GM18517 (cell line): Measurements from ENCODE around the gene SARDH.

Experiments used
- ATAC-seq: cut with Tn5 transposase; IDR thresholded peaks from one replicate; pipeline ENCODE4 v1.9.1; 2021; ENCODE audit warnings: mild to moderate bottlenecking, moderate library complexity; ENCODE audit not compliant: unreplicated experiment

SARDH gene, protein sequence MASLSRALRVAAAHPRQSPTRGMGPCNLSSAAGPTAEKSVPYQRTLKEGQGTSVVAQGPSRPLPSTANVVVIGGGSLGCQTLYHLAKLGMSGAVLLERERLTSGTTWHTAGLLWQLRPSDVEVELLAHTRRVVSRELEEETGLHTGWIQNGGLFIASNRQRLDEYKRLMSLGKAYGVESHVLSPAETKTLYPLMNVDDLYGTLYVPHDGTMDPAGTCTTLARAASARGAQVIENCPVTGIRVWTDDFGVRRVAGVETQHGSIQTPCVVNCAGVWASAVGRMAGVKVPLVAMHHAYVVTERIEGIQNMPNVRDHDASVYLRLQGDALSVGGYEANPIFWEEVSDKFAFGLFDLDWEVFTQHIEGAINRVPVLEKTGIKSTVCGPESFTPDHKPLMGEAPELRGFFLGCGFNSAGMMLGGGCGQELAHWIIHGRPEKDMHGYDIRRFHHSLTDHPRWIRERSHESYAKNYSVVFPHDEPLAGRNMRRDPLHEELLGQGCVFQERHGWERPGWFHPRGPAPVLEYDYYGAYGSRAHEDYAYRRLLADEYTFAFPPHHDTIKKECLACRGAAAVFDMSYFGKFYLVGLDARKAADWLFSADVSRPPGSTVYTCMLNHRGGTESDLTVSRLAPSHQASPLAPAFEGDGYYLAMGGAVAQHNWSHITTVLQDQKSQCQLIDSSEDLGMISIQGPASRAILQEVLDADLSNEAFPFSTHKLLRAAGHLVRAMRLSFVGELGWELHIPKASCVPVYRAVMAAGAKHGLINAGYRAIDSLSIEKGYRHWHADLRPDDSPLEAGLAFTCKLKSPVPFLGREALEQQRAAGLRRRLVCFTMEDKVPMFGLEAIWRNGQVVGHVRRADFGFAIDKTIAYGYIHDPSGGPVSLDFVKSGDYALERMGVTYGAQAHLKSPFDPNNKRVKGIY

DNA sequence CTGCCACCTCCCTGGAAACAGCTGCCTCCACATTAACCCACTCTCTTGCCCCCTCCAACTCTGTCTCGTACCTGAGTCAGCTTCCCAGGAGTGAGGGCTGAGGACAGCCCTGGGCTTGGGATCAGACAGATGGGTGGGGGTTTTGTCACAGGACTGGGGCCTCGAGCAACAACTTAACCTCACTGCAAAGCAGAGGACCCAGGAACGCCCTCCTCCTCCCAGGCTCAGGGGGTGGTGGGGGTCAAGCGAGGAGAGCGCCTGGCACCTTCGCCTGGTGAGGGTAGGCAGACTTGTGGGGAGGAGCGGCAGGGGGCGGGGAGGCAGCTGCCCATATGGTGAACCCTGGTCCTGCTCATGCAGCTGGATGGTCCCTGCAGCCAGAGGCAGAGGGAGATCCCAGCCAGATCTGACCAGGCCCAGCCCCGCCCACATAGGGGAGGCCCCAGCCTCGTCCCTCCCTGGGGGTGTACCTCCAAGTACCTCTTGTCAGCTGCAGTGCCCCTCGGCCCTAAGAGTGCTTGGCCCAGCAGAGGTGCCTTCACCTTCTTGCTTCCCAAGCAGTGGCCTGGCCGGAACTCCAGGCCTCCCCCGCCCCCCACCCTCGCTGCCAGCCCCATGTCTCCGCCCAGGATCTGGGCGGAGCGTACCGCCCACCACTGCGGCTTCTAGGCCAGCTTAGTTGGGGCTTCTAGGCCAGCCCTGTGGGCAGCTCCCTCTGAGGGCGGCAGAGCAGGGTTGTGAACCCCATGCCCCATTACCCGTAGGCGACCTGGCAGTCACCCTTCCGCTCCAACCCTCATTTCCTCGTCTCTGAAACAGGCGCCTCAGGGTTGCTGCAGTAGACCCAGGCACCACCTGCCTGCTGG lies at the start of gene SARDH:
Gene SARDH, minus strand, starts transcription at position 579 of the 866 bp plus-strand sequence. CDS start 4,179 bp downstream, outside the sequence.
- ATAC-seq, result no peak

DNA sequence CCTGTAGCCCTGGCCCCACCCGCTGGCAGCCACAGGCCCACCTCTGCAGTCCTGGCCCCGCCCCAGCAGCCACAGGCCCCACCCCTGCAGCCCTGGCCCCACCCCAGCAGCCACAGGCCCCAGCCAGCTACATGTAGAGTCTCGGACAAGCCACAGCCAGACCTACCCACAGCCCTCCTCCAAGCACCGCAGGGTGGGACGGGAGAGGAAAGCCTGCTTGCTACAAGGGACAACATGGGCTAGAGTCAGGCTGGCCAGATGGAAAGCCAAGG lies 49.5 kb upstream of the SARDH start:
- no peak for ATAC-seq

DNA sequence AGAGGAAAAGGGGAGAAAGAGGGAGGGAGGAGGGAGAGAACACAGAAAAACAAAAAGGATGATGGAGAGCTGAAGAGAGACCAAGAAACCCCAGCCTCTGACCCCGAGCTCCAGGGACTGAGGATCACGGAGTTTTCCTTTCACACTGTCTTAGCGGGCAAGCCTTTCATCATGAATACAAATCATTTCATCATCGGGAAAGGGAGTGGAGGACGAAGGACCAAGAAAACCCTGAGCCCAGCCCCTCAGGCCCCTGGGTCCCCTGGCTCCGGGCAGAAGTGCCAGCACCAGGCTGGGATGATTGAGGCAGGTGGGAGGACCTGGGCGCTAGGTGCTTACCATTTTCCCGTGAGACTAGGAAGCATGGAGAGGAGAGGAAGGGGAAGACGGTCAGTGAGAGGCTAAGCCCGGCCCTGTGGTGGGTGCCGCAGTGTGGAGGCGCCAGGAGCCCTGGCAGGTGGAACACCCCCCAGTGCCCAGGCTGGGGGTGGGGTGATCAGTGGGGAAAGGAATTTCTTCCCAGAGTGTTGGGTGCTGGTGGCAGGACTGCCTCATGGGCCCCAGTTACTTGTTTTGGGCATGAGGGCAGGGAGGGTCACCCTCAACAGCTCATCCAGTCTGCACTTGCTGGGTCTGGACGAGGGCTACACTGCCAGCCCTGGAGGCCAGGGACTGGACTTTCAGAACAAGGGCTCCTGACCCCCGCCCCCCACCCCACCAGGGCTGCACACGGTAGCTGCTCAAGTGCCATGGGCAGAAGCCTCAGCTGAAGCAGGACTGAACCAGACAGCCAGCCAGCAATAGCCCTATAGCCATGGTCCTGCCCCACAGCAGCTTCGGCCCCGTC lies 49.0 kb upstream of the SARDH start:
- ATAC-seq, result no peak

GRCh38 chr9:133786371-133786753 lies 48.2 kb upstream of the SARDH start:
- ATAC-seq, result no peak

DNA sequence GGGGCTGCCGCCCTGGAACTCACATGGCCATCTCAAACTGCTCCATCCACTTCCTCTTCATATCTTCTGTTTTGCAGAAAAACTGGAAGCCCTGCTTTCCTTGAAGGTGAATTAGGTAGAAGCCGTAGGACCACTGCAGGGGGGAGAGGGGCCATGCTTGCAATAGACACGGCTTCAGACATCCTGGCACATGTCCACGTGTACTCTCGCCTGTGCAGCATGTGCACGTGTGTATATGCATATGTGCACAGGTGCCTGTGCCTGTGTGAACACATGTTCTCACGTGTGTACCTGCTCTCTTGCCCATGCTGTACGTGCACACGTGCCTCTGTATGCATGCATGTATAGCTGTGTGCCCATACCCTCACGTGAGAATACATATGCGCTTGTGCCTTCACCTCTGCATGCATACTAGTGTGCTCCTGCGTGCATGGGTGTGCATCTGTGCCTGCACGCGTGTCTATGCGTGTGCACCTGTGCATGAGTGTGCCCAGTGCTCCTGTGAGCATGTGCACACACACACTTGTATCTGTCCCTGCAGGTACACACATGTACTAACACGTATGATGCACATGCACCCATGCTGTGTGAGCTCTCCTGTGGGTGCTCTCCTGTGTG lies 47.7 kb upstream of the SARDH start:
- no peak for ATAC-seq

- no peak for ATAC-seq
Measured at GRCh38 chr9:133784731-133785561, 46.8 kb upstream of the SARDH start.

DNA sequence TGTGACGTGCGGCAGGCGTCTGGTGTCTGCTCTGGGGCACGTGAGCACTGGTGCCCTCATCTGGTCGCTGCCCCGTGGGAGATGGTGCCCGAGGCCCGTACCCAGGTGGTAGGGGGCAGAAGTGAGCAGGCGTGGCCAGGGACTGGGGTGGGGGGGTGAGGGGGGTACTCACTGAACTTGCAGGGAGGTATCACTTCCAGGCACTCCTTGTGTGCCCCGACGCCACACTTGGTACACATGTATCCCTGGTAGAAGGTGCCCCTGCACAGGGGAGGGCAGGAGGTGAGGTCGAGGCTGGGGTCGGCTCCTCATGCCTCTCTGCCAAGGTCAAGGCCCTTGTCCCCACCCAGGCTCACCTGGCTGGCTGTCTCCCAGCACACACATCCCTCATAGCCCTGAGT lies 45.2 kb upstream of the SARDH start:
- ATAC-seq, result no peak

- ATAC-seq, result no peak
Measured at GRCh38 chr9:133782157-133783130, 44.3 kb upstream of the SARDH start.

DNA sequence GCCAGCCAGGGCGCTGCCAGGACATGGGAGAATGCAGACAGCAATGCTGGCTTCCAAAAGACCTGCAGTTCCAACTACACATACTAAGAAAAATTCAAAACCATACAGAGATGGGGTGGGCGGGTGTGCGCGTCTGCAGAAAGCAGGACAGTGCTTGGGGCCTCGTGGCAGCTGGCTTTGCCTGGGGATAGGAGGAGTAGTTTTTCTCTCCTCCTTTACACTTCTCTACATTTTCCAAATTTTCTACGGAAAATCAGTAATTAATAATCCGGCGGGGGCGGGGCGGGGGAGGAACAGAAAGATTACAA lies 43.6 kb upstream of the SARDH start:
- ATAC-seq, result no peak

- no peak for ATAC-seq
Measured at GRCh38 chr9:133780962-133781827, 43.0 kb upstream of the SARDH start.

- no peak for ATAC-seq
Measured at GRCh38 chr9:133780404-133780945, 42.3 kb upstream of the SARDH start.

DNA sequence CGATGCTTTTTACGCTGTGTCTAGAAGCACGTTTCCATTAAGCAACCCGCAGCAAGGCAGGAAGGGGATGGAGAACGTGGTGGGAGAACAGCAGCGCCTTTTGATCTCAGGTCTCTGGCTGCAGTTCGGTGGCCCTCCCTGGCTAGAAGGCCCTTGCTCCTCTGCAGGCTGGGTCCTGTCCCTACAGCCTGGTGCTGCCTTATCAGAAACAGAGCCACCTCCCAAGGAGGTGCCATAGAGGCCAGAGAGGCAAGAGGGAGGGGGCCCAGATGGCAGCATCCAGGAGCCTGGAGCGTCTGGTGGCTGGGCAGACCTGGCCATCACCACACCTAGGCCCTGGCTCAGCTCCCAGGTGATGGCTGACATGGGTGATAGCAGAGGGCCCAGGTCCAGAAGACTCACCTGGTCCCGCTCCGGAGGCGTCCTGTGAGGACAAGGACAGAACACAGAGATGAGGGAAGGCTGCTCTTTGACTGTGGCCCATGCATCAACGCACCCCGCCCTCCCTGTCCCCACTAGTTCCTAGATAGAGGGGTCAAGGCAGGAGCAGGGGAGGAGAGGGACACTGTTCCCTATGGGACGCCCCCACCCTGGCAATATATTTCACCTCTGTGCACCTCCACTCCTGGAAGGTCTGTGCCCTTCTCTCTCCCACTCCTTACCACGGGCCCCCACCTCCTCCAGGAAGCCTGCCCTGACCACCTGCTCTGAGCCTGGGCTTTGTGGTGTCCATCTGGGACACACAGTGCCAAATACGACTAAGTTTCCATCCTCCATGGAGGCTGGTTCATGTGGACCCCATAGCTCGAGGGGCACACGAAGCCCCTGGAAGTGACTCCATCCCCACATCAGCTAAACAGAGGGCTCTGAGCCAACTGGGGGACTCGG lies 41.6 kb upstream of the SARDH start:
- no peak for ATAC-seq

- ATAC-seq, result no peak
Measured at GRCh38 chr9:133779081-133779480, 40.9 kb upstream of the SARDH start.

- ATAC-seq, result no peak
Measured at GRCh38 chr9:133778336-133779013, 40.3 kb upstream of the SARDH start.

DNA sequence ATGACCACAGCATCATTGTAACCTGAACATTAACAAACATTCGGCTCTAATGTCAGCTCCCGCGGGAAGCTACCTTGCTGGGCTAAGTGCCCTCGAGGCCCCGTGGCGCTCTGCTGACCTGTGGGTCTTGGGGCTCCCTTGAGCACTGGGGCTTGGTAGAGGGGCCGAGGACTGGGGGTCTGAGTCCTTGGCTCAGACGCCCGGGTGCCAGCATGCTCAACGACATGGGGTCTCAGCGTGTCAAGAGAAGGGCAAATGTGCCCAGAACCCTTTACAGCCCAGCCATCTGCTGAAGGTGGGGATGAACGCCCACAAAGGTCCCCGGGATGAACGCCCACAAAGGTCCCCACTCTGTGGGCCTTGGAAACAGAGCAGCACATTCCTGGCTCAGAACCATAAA lies 39.7 kb upstream of the SARDH start:
- no peak for ATAC-seq
